HG03064 (cell line): ENCODE results near the gene SPATA21.
A peak's percentile ranks its signal among the peaks of the same experiment; 100 is the strongest.
"Not testable (repeated sequence)": the region's sequence is repeated elsewhere in the genome, so short reads cannot be mapped to it uniquely, and the experiment has no call there.

Experiments
- ATAC-seq: cut with Tn5 transposase; IDR thresholded peaks from one replicate; pipeline ENCODE4 v1.9.1; 2021; ENCODE audit warnings: low read depth; ENCODE audit not compliant: unreplicated experiment

Gene SPATA21

DNA sequence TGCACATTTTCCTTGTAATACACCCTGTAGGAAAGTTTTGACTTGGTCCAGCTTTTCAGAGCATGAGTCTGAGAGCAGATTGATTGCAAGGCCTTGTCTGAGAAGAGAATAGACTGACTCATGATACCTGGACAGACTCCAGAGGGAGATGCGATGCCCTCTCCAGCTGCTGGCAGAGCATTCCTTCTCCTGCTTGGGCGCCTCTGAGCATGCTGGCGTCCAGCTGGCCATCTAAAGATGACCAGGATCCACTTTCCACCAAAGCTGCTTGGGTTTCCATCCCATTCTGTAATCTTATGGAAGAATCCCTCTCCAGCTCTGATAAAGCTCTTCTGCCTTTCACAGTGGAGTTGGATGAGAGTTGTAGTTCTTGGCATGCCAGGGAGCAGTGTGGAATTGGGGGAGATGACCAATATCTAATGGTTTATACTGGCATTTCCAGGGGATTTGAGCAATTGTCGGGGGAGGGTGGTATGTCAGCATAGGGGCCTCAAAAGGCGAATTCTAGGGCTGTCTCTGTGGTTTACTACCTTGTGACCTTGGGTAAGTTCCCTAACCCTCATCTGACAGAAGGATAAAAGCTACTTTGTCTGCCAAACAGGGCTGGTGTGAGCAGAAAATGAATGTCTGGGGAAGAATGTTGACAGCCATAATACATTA lies 50.6 kb downstream of the SPATA21 start:
- ATAC-seq, result no peak

DNA sequence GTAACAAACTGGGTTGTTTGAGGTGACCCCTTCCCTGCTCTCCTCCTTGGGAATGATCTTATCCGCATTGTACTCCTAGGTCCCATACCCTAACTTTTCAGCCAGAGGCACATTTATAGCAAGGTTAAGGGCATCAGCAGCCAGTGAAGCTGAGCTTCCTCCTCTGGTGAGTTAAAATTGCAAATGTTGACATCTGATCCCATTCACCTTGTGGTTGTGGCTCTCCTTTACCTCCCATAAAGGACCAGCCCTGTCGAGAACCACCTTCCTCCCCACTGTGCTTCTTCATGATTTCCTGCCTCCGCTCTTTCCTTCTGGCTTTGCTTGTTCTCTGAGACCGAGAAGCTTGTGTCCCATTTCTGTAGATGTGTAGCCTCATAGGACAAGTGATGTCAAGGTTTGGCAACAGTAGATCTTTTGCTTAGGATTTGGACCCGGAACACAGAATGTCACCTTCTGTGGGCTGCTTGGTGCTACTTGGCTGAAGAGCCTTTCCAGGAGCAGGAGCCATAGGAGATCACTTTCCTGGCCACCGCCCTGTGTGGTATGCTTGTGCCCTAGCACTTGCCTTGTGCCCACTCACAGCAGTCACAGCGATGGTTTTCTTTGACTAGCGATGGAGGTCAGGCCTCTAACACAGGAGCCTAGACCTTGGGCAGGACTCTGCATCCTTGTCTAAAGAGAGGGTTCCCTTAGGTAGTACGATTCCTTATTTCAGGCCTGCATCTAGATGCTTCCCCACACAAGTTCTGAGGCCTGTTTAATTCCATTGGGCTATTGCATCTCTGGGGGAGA lies 51.4 kb downstream of the SPATA21 start:
- no peak for ATAC-seq

- no peak for ATAC-seq
Measured at GRCh38 chr1:16383888-16384287, 53.3 kb downstream of the SPATA21 start.

- no peak for ATAC-seq
Measured at GRCh38 chr1:16380868-16381267, 56.4 kb downstream of the SPATA21 start.

GRCh38 chr1:16378443-16378842 lies 58.8 kb downstream of the SPATA21 start:
- no peak for ATAC-seq

GRCh38 chr1:16376971-16377370 lies 60.3 kb downstream of the SPATA21 start:
- no peak for ATAC-seq

DNA sequence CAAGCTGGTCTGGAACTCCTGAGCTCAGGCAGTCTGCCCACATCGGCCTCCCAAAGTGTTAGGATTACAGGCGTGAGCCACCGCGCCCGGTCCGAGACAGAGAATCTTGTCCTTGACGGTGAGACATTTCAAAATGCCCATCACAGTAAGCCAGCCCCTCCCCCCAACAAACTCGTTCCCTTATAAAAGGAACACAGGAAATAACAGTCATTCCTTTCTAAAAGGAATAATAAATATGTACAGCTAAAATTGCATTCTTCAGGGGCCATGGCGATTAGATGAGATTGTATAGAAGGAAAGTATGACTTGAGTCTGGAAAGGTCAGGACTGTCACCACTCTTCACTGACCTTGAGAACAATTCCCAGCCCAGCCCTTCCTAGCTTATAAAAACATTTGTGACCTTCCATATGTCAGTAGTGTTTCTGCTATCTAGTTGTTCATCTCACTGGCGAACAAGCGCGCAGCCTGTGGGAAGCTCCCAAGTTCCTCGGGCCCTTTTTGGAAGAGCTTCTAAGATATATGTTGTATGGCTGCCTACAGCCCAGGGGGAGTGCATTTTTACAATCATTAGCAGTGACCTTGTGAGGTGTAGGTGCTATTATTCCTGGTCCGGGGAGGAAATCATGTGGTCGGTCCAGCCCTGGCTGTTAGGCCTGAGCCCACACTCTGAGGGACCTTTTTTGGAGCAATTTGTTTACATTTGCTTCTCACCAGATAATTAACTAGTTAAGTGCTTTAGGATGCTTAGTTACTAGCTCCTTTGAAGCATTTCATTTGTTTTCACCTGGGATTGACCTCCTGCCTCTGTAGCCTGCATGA lies 61.5 kb downstream of the SPATA21 start:
- ATAC-seq, result no peak

DNA sequence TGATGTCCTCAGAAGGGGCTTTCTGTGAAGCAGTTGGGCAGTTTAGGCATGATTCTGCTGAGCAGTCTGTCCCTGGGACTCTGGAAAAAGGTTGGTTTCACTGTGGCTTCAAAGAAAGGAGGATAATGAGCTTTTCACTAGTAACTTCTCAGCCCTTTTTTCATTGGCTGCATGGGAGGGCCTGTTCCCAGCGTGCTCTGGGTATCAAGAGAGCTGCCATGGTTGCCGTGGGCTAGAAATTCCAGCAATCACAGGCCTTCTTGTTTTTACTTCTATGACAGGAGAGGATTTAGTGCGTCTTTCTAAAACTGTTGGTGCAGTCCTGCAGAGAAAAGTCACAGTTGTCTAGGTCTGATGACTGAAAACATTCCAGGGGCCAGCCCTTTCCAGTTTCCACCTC lies 63.0 kb downstream of the SPATA21 start:
- ATAC-seq, result no peak

DNA sequence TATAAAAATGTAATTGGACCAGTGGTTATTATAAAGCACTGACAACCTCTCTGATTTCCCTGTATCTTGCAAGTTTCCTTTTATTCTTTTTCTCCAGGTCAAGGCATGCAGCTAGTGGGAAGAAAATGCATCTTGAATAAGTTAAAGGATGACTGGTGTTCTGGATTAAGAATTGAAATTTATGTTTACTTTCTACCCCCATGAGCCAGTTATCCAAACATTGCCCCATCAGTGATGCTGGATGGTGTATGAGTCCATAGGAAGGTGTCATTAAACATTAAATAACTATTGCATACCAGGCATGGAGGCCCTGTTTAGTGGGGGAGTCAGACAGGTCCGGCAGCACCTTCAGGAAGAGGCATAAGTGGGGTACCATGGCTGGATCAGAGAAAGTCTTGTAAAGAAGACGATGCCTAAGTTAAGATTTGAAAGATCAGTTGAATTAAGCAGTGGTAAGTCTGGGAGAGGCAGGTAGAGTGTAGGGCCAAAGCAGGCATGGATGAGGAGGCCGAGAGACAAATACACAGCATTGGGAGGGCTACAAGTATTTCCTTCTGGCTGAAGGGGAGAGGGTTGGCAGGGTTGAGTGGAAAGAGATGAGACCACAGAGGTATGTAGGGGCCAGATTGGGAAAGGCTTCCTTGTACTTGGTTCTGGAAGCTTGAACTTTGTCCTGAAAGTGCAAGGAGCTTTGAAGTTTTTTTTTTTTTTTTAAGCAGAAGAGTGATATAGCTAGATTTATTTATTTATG lies 64.5 kb downstream of the SPATA21 start:
- ATAC-seq, result no peak

- no peak for ATAC-seq
Measured at GRCh38 chr1:16371725-16372124, 65.5 kb downstream of the SPATA21 start.

GRCh38 chr1:16369821-16370220 lies 67.4 kb downstream of the SPATA21 start:
- ATAC-seq, result no peak

DNA sequence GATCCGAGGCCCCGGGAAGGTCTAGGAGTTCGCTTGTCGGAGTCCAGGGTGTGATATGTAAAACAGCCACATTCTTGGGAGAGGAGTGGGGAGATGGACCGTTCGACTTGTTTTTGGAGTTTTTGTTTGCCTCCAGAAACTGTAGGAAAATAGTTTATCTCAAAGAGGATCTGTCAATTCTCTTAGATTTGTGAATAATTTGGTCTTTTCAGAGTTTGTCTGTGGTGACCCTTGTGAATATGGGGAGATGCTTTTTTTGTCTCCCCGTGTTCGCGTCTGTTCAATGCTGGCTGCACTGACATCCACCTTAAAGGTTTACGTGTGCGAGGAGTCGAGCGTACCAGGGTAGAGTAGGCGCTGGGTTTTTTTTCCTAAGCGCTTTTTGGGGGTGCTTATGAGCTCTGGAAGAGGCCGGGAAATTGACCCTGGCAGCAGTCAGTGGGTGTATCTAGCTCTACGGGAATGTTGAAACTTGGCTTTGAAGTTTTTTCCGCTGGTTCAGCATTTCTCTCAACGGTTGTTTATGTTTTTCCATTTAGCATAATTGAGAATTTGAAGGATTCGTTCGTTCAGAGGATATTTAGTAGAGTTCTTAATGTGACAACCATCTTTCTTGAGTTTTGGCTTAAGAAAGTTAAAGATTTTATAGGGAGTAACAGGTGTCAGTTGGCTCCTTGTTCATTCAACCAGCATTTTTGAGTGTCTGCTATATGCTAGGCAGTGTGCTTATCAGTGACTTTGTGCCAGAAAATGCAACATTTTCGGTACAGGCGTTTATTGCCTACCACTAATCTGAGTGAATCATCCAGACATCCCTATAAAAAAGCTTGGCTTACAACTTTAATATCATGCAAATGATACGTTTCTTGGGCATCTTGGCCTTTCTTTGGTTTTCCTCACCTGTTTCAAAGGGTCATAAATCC lies 69.0 kb downstream of the SPATA21 start:
- ATAC-seq, result no peak

DNA sequence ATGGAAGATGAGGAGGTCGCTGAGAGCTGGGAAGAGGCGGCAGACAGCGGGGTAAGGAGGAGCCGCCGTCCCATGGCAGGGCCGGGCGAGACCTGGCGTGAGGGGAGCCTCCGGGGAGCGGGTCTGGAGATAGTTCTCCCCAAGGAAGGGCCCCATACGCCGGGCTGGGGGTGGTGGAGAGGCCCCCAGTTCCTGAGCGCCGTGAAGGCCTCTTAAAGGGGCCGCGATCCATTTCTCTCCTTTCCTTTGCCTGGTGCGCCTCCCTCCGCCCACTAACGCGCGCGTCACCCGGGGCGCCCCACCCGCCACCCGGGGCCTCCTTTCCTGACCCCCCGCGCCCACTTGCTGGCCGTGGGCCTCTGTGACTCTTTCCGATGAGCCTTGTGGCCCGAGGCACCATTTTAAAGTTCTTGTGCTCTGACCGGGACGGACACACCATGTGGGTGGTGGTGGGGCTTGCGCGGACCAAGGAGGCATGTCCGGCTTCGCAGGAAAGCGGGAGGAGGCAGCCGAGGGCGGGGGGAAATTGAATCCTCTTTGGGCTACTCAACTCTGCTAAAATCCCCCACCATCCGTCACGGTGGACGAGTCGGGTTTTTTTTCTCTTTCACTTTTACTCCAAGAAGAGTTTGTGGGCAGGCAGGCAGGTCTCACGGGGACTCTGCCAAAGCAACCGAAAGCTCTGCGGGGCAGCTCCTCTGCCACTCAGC lies 69.8 kb downstream of the SPATA21 start:
- ATAC-seq, result peak; percentile 49

DNA sequence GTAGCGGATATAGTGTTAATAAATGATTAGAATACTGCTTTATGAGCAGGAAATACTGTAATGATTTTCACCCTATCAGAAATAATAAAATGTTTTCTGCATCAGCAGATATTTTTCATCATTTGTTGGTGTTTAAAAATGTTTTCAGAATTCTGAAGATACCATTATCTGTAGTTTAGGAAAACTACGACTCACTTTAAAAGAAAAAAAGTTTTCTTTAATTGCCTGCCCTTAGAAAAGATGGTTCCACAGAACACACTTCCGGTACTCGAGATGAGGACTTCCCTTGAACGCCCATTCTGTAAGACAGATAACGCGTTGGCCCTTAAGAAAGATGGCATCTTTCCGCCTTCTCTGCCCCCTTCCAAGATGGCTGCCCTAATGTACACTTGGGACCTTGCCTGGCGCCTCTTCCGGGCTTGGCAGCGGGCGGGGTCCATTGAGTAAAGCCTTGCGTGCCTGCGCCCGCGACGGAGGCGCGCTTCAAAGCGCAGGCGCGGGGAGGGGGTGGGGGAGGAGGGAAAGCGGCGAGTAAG lies 70.4 kb downstream of the SPATA21 start, which contains the start of gene SZRD1:
Gene SZRD1, plus strand, starts transcription at position 521 of the 536 bp plus-strand sequence. CDS start 16 bp downstream, outside the sequence.
- ATAC-seq, result peak; percentile 66

GRCh38 chr1:16365146-16365498 lies 72.1 kb downstream of the SPATA21 start:
- ATAC-seq, result not testable (repeated sequence)

DNA sequence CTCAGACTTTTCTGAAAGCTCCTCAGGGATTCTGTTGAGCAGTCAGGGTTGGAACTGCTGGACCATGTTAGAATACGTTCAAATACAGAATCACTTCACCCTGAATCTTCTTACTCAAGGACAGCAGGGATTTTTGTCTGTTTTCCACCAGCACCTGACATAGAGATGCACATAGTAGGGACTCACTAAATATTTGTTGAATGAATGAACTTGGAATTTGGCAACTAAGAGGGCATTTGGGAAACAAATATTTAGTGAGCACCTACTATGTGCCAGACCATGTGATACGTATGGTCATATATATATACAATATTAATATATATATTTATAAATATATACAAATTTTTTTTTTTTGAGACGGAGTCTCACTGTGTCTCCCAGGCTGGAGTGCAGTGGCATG lies 80.4 kb downstream of the SPATA21 start:
- no peak for ATAC-seq

GRCh38 chr1:16354619-16355018 lies 82.6 kb downstream of the SPATA21 start:
- ATAC-seq, result no peak

DNA sequence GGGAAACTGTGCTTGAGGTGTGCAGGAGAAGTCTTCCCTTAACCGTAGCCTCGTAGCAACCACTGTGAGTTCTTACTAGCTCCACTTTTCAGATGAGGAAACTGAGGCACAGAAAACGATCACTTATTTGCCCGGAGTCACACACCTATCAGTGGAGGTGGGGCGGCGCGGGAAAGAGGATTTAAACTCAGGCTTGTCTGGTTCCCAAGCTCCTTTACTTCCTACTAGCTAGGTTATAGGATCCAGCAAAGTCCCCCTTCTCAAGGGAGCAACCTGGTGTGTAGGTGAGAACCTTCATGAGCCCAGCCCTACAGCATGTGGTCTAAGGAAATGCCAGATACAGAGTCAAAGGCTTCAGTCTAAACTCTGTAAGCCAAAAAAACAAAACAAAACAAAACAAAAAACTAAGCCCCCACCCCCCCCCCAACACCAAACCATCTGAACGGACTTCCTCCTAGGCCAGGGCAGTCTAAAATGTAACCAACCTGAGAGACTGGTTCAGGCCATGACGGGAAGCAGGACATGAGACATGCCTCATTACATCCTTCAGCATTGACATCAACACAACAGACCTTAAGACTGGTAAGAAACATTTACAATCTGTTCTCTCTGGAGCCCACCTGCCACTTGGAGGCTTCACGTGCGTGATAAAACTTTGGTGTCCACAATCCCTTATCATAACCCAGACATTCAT lies 84.2 kb downstream of the SPATA21 start:
- ATAC-seq, result peak; percentile 5
